ENCODE measurements around the gene COX7B.
"Not testable (repeated sequence)": the region's sequence is repeated elsewhere in the genome, so short reads cannot be mapped to it uniquely, and the experiment has no call there.

Gene COX7B

DNA sequence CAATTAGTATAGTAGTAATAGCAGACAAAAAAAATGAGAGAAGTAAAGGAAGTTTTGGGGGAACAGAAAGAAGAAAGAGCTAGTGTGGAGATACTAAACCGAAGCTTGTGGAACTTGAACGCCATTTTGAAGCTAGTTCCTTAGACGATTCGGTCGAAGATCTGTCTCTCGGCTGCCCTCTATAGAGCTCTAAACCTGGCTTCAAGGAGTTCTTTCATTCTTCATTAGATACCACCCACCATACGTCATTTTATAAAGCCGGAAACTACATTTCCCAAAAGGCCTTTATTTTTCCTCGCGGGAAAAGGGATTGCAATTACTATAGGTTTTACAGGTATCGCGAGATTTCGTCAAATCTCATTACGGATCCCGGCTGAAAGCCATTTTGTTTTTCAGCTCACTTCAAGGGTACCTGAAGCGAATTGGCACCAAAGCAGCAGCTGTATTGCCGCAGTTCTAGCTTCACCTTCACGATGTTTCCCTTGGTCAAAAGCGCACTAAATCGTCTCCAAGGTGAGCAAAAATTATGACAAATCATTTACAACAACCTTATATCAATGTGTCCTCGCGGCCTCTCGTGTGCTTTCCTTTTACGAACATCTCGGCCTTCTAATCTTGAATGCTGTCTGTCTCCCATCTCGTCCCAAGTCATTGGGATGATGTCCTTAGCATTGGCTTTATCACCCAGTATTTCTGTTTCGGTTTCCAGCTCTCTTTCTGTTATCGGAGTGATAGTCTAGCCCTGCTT lies at the start of gene COX7B:
COX7B (plus strand) TSS at position 388 of the 748 bp plus-strand sequence; CDS start at position 474, 86 bp downstream.
- peak; percentile 51 for DNase-seq

DNA sequence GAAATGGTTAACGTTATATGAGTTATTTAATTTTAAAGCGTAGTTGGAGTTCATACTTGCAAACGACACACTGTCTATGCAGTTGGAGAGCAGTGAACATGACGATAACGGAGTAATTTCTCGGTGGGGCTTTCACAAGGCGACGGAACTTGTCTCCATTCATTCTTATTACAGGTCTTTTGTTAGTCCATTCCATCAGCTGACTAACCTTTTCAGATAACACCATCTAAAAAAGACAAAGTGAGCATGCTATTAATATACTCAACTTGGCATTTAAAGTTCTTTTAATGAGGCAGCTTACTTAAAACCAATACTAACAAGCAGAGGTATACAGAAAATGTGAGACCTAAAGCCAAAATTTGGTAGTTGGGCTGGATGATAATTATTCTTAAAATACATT lies 23.9 kb upstream of the COX7B start:
- no peak for DNase-seq

GRCh38 chrX:77881418-77881817 lies 17.9 kb upstream of the COX7B start:
- not testable (repeated sequence) for DNase-seq

DNA sequence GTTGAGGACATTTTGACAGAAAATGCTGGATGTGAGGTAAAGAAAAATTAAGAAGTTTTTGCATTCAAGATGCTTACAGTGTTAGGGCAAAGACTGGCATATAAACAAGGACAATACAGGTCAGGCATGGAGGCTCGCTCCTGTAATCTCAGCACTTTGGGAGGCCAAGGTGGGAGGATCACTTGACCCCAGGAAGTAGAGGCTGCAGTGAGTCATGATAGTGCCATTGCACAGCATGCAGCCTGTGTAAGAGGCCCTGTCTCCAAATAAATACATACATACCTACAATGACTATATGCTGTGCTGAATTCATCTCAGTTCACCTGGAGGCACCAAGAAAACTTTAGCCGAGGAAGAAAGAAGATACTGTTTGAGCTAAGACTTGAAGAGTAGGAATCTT lies 6.4 kb upstream of the COX7B start:
- no peak for DNase-seq

DNA sequence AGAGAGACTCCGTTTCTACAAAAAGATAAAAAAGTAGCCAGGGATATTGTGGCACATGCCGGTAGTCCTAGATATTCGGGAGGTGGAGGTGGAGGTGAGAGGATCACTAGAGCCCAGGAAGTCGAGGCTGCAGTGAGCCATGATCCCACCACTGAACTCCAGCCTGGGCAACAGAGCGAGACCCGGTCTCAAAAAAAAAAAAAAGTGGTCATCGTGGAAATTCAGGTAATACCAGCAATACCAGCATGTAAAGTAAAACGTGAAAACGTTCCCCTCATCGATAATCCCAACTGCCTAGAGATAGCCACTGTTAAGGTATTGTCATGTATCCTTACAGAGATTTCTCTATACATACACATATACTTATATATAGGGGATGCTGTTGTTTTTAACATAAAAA lies 5.6 kb upstream of the COX7B start:
- DNase-seq = no peak

GRCh38 chrX:77894921-77895886 lies 4.1 kb upstream of the COX7B start, which contains the start of gene MAGT1:
Gene MAGT1 (minus strand): TSS chrX:77895435. CDS start chrX:77895410, 25 bp downstream.
- peak; percentile 89 for DNase-seq

- no peak for DNase-seq
These were observed 1.4 kb downstream of the COX7B start for GRCh38 chrX:77900688-77901087.

DNA sequence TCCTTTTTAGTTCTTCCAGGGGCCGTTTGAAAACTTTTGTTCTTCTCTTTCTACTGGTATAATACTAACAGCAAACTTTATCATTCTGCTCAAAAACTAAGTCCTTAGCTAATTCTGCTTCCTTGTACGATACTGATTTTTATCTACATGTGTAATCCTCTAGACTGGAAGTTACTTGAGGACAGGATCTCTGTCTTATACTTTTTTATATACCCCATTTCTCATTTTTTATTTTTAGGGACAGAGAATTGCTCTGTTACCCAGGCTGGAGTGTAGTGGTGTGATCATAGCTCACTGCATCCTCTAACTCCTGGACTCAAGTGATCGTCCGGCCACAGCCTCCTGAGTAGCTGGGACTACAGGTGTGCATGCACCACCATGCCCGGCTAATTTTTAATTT lies 2.2 kb downstream of the COX7B start:
- DNase-seq = no peak

- DNase-seq = peak; percentile 93
These were observed 11.0 kb downstream of the COX7B start, which contains the start of gene ATP7A for GRCh38 chrX:77910108-77910840. Gene ATP7A (plus strand): TSS chrX:77910693. CDS start chrX:77971642, 60,949 bp downstream.

DNA sequence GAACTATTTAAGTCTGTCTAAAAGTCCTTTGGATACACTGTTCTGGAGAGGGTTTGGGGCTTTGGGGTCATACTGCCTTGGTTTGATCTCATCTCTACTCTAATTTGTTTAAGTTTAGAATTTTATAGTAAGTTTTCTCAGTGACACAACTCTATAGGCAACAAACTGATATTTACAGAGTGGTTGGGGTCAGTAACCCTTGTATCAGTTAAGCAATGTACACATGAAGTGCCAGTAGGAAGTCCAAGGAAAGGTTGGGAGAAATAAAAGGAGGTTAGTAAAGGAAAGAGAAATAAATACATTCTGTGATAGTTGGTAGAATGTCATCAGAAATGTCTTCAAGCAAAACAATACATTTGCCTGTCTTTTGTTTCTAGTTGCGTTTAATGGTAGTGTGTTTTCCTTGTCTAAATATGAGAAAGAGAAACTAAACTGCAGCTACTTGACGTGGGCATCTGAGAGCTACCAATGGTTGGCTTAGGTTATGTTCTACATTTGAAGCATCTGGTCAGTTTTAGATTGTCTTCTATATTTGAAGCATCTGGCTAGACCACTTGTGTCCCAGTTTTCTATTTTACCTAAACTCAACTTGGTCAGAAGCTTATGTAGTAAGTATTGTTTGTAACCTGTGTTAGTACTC lies 18.1 kb downstream of the COX7B start:
- DNase-seq = no peak

- DNase-seq = no peak
These were observed 19.3 kb downstream of the COX7B start for GRCh38 chrX:77918568-77918967.

DNA sequence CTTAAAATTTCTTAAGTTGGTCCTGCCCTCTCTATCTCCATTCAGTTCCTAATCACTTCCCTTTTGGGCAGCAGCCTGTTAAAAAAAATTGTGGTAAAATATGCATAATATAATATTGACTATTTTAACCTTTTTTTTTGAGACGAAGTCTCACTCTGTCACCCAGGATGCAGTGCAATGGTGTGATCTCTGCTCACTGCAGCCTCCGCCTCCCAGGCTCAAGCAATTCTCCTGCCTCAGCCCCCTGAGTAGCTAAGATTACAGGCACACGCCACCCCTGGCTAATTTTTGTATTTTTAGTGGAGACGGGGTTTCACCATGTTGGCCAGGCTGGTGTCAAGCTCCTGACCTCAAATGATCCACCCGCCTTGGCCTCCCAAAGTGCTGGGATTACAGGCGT lies 20.1 kb downstream of the COX7B start:
- DNase-seq = not testable (repeated sequence)

- no peak for DNase-seq
These were observed 23.5 kb downstream of the COX7B start for GRCh38 chrX:77922787-77923186.

GRCh38 chrX:77924320-77924859 lies 25.1 kb downstream of the COX7B start:
- DNase-seq = no peak

DNA sequence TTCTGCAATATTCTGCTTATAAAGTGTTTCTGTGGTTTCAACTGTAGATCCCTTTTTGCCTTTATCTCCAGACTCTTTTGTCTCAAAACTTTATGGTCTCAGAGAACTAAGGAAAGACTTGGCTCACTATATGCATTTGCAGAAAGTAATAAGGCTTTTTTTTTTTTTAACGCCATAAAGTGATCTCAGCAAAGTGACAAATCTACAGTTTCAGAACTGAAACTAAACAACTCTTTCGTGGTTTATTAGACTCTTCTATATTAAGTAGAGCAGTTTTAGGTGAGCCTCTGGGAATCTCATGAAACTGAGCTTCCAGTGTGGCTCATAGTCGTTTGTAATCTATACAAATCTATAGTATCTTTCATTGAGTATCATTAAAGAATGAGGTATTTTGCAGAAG lies 26.5 kb downstream of the COX7B start:
- no peak for DNase-seq

GRCh38 chrX:77930581-77930980 lies 31.3 kb downstream of the COX7B start:
- DNase-seq = no peak

- no peak for DNase-seq
These were observed 36.6 kb downstream of the COX7B start for GRCh38 chrX:77935886-77936285.

DNA sequence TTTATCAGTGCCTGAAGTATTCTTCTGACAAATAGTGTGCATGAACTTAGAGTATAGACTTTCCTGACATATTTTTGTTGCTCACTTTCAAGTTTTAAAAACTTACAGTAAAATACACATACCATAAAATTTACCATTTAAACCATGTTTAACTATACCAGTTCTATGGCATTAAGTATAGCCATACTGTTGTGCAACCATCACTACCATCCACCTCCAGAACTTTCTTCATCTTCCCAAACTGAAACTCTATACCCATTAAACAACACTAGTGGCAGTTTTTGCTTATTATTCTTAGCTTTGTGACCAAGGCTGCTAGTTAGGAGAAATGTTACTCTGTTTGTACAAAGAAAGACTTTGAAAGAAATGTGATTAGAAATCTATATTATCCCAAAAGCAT lies 37.0 kb downstream of the COX7B start:
- DNase-seq = no peak

DNA sequence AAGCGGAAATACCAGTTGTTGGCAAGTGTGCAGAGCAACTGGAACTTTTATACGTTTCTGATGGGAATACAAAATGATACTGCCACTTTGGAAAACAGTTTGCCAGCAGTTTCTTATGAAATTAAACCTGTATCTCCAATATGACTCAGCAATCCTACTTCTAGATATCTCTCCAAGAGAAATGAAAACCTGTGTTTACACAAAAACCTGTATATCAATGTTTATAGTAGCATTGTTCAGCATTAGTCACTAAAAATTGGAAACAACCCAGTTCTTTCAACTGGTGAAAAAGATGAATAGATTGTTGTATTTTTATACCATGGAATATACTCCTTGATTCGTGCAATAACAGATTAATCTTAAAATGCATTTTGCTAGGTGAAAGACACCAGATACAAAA lies 38.0 kb downstream of the COX7B start:
- no peak for DNase-seq

- no peak for DNase-seq
These were observed 38.9 kb downstream of the COX7B start for GRCh38 chrX:77938083-77938680.

- not testable (repeated sequence) for DNase-seq
These were observed 45.8 kb downstream of the COX7B start for GRCh38 chrX:77945031-77945430.

All from activated naive CD4-positive, alpha-beta T cell treated with anti-CD3 and anti-CD28 coated beads, Interleukin-2, amount 50 U/mL, for 16 hours (primary cell).